BLaER1 treated with 17β-estradiol and CSF1 and Interleukin-3, amounts not matched to agents 10 nM and 100 nM (cell line): ENCODE measurements around the gene STAM.

Experiments
- H3K27ac ChIP-seq, 11 experiments: shearing (Covaris generic); formaldehyde crosslinking; 2 replicates each; pipeline ENCODE4 v1.8.1; 2022
- H3K27me3 ChIP-seq, 11 experiments: shearing (Covaris generic); formaldehyde crosslinking; 2 replicates each; pipeline ENCODE4 v1.8.1; 2022
- H3K36me3 ChIP-seq, 11 experiments: shearing (Covaris generic); formaldehyde crosslinking; 2 replicates each; pipeline ENCODE4 v1.8.1; 2022
- H3K4me1 ChIP-seq, 10 experiments: shearing (Covaris generic); formaldehyde crosslinking; 2 replicates each; pipeline ENCODE4 v1.8.1; 2022
- H3K4me2 ChIP-seq, 11 experiments: shearing (Covaris generic); formaldehyde crosslinking; 2 replicates each; pipeline ENCODE4 v1.8.1; 2022
- H3K4me3 ChIP-seq, 10 experiments: shearing (Covaris generic); formaldehyde crosslinking; 2 replicates each; pipeline ENCODE4 v1.8.1; 2022
- H3K9ac ChIP-seq, 11 experiments: shearing (Covaris generic); formaldehyde crosslinking; 2 replicates each; pipeline ENCODE4 v1.8.1; 2022
- H3K9me3 ChIP-seq, 11 experiments: shearing (Covaris generic); formaldehyde crosslinking; replicated peaks in 1 of 11; 2 replicates each; pipeline ENCODE4 v1.8.1; 2022
- H4K20me1 ChIP-seq, 11 experiments: shearing (Covaris generic); formaldehyde crosslinking; 2 replicates each; pipeline ENCODE4 v1.8.1; 2022
- Cebpa-rat ChIP-seq, 11 experiments: shearing (Covaris generic); IDR thresholded peaks; 2 replicates each; pipeline ENCODE4 v1.8.1; 2022

STAM gene

GRCh38 chr10:17643755-17644484 is at the start of gene STAM:
TSS of gene STAM (plus strand) at chr10:17644151. CDS start at chr10:17644340, 189 bp downstream.
- H3K9me3 ChIP-seq = peaks cover 0 to 16% (median 14%) of the 10 kb centered on the region in 11 experiments; a peak in 17 of 22 replicates
- no peak for TF ChIP-seq Cebpa-rat (IDR thresholded peaks at IDR 0.05)
- H3K4me1 ChIP-seq = peaks cover 24 to 47% (median 33%) of the 10 kb centered on the region in 10 experiments
- H3K27me3 ChIP-seq = no peaks in the 10 kb centered on the region
- peak within 1 kb of the TSS; percentile 87 to 99 (median 96) for H3K9ac ChIP-seq
- H3K4me3 ChIP-seq = peak within 1 kb of the TSS; percentile 75 to 94 (median 88)
- peak within 1 kb of the TSS; percentile 80 to 94 (median 88) for H3K4me2 ChIP-seq
- peaks cover under 1 to 45% (median 14%) of the 10 kb centered on the region in 11 experiments; a peak in 10 of 22 replicates for H4K20me1 ChIP-seq
- H3K36me3 ChIP-seq = peaks cover 0 to 28% (median 18%) of the 10 kb centered on the region in 11 experiments; a peak in 20 of 22 replicates
- peak within 1 kb of the TSS; percentile 93 to 100 (median 97) for H3K27ac ChIP-seq

- H3K4me2 ChIP-seq = no peak overlapping the region
- H3K9me3 ChIP-seq = peaks cover 0 to 3% (median 0%) of the 10 kb centered on the region in 11 experiments; a peak in 1 of 22 replicates
- no peaks in the 10 kb centered on the region; a peak in 1 of 22 replicates for H4K20me1 ChIP-seq
- H3K27ac ChIP-seq = no peak overlapping the region
- H3K9ac ChIP-seq = no peak overlapping the region
- no peaks in the 10 kb centered on the region for H3K27me3 ChIP-seq
- H3K4me3 ChIP-seq = no peak overlapping the region
- TF ChIP-seq Cebpa-rat (IDR thresholded peaks at IDR 0.05) = no peak
- peaks cover 11 to 95% (median 79%) of the 10 kb centered on the region in 11 experiments for H3K36me3 ChIP-seq
- no peaks in the 10 kb centered on the region for H3K4me1 ChIP-seq
Observed at GRCh38 chr10:17597386-17597785, 46.6 kb upstream of the STAM start.

GRCh38 chr10:17599089-17599488 is 44.9 kb upstream of the STAM start:
- peaks cover 0 to 95% (median 79%) of the 10 kb centered on the region in 11 experiments; a peak in 19 of 22 replicates for H3K36me3 ChIP-seq
- no peak for TF ChIP-seq Cebpa-rat (IDR thresholded peaks at IDR 0.05)
- H3K9ac ChIP-seq = no peak overlapping the region
- no peaks in the 10 kb centered on the region; a peak in 2 of 22 replicates for H4K20me1 ChIP-seq
- no peaks in the 10 kb centered on the region for H3K4me1 ChIP-seq
- H3K27ac ChIP-seq = no peak overlapping the region
- no peak overlapping the region for H3K4me2 ChIP-seq
- no peaks in the 10 kb centered on the region for H3K9me3 ChIP-seq
- H3K27me3 ChIP-seq = no peaks in the 10 kb centered on the region
- no peak overlapping the region for H3K4me3 ChIP-seq

- Histone ChIP-seq H3K36me3 (peaks cover 0 to 52% (median 39%) of the 10 kb centered on the region in 11 experiments; a peak in 18 of 22 replicates), H3K4me1 (peaks cover 14 to 51% (median 39%) of the 10 kb centered on the region in 10 experiments)
Observed at GRCh38 chr10:17605936-17606335, 38.0 kb upstream of the STAM start.

GRCh38 chr10:17606547-17607040 is 37.4 kb upstream of the STAM start:
- no peak overlapping the region for H3K4me3 ChIP-seq
- H3K36me3 ChIP-seq = peaks cover 0 to 51% (median 36%) of the 10 kb centered on the region in 11 experiments; a peak in 18 of 22 replicates
- peaks cover 14 to 57% (median 45%) of the 10 kb centered on the region in 10 experiments for H3K4me1 ChIP-seq
- H3K4me2 ChIP-seq = peak overlapping the region in 3 of 11 experiments; percentile 16 to 55 (median 18); a peak in 2 of 22 replicates
- 0 out of 22 replicates have a peak overlapping the region, but pooled peaks of 1 of the 11 experiments have one; percentile 22 for H3K27ac ChIP-seq
- H4K20me1 ChIP-seq = peaks cover 0 to 4% (median 0%) of the 10 kb centered on the region in 11 experiments; a peak in 2 of 22 replicates
- no peaks in the 10 kb centered on the region for H3K27me3 ChIP-seq
- no peak for TF ChIP-seq Cebpa-rat (IDR thresholded peaks at IDR 0.05)
- peak overlapping the region in 3 of 11 experiments; percentile 19 to 32 (median 20); a peak in 1 of 22 replicates for H3K9ac ChIP-seq
- no peaks in the 10 kb centered on the region for H3K9me3 ChIP-seq

More at GRCh38 chr10:17605936-17606335, 38.0 kb upstream of the STAM start:
- Histone ChIP-seq H3K27ac (no peak overlapping the region), H3K9ac (no peak overlapping the region), H3K9me3 (no peaks in the 10 kb centered on the region), H4K20me1 (peaks cover 0 to 4% (median 0%) of the 10 kb centered on the region in 11 experiments; a peak in 2 of 22 replicates), H3K4me2 (no peak overlapping the region), H3K27me3 (no peaks in the 10 kb centered on the region), H3K4me3 (no peak overlapping the region)
- no peak for TF ChIP-seq Cebpa-rat (IDR thresholded peaks at IDR 0.05)

- Histone ChIP-seq H3K4me3 (no peak overlapping the region), H3K9ac (peak overlapping the region in 5 of 11 experiments; percentile 0 to 49 (median 20); a peak in 6 of 22 replicates), H3K9me3 (no peaks in the 10 kb centered on the region), H3K36me3 (peaks cover 0 to 51% (median 31%) of the 10 kb centered on the region in 11 experiments; a peak in 18 of 22 replicates), H4K20me1 (peaks cover 0 to 4% (median 0%) of the 10 kb centered on the region in 11 experiments; a peak in 2 of 22 replicates), H3K27me3 (no peaks in the 10 kb centered on the region), H3K4me2 (peak overlapping the region in 4 of 11 experiments; percentile 13 to 55 (median 17); a peak in 3 of 22 replicates), H3K4me1 (peaks cover 14 to 62% (median 45%) of the 10 kb centered on the region in 10 experiments), H3K27ac (peak overlapping the region in 4 of 11 experiments; percentile 3 to 33 (median 16); a peak in 2 of 22 replicates)
- no peak for TF ChIP-seq Cebpa-rat (IDR thresholded peaks at IDR 0.05)
Observed at GRCh38 chr10:17607060-17607459, 36.9 kb upstream of the STAM start.

GRCh38 chr10:17607603-17608332 is 36.2 kb upstream of the STAM start:
- Histone ChIP-seq H3K4me2 (peak overlapping the region; percentile 6 to 79 (median 72); a peak in 17 of 22 replicates), H3K9ac (peak overlapping the region in 5 of 11 experiments; percentile 0 to 75 (median 12); a peak in 5 of 22 replicates), H3K4me1 (peaks cover 14 to 62% (median 45%) of the 10 kb centered on the region in 10 experiments), H3K9me3 (no peaks in the 10 kb centered on the region), H3K27ac (peak overlapping the region in 7 of 11 experiments; percentile 1 to 83 (median 76); a peak in 10 of 22 replicates), H3K36me3 (peaks cover 0 to 51% (median 30%) of the 10 kb centered on the region in 11 experiments; a peak in 17 of 22 replicates), H3K27me3 (no peaks in the 10 kb centered on the region), H4K20me1 (peaks cover 0 to 4% (median 0%) of the 10 kb centered on the region in 11 experiments; a peak in 2 of 22 replicates), H3K4me3 (no peak overlapping the region)
- TF ChIP-seq Cebpa-rat (IDR thresholded peaks at IDR 0.05) = no peak

GRCh38 chr10:17609523-17610079 is 34.4 kb upstream of the STAM start:
- Histone ChIP-seq H4K20me1 (peaks cover 0 to 7% (median 0%) of the 10 kb centered on the region in 11 experiments; a peak in 2 of 22 replicates), H3K9me3 (no peaks in the 10 kb centered on the region), H3K27me3 (no peaks in the 10 kb centered on the region), H3K9ac (peak overlapping the region in 8 of 11 experiments; percentile 48 to 75 (median 54); a peak in 15 of 22 replicates), H3K36me3 (peaks cover 0 to 49% (median 21%) of the 10 kb centered on the region in 11 experiments; a peak in 15 of 22 replicates), H3K4me3 (peak overlapping the region in 8 of 10 experiments; percentile 6 to 55 (median 16); a peak in 11 of 20 replicates), H3K4me2 (peak overlapping the region; percentile 55 to 82 (median 75)), H3K27ac (peak overlapping the region in 9 of 11 experiments; percentile 52 to 83 (median 74); a peak in 18 of 22 replicates), H3K4me1 (peaks cover 14 to 80% (median 53%) of the 10 kb centered on the region in 10 experiments)
- peak in 2 of 11 experiments; percentile 29 to 59; a peak in 1 of 22 replicates for TF ChIP-seq Cebpa-rat (IDR thresholded peaks at IDR 0.05)
